Measurements from ENCODE around the gene NDFIP2. TPM values are rescaled to one million over a fixed set of nuclear protein-coding genes. Genes with fewer than 3 reads are reported as not detected.
"Not testable (repeated sequence)": the region's sequence is repeated elsewhere in the genome, so short reads cannot be mapped to it uniquely, and the experiment has no call there.

NDFIP2 gene
- total RNA-seq, 1 donor from 2014 or later = 46.8 TPM

DNA sequence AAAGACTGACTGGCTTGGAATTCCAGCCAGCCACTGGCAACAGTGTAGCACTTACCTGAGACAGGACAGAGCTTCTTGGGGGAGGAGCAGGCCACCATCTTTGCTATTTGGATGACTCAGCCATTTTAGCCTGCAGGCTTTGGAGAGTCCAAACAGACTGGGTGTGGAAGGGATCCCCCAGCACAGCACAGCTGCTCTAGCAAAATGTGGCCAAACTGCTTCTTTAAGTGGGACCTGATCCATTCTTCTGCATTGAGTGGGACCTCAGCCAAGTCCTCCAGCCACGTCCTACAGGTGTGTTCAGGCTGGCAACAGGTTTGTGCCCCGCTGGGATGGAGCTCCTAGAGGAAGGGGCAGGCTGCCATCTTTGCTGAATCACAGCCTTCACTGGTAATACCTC lies 80.0 kb downstream of the NDFIP2 start:
- no peaks in the 10 kb centered on the region for H3K36me3 ChIP-seq (ENCODE audit: control insufficient read depth, insufficient read depth, low read length)
- H3K27me3 ChIP-seq (ENCODE audit: control insufficient read depth, insufficient read depth, low read length) = no peaks in the 10 kb centered on the region
- TF ChIP-seq CTCF (IDR thresholded peaks at IDR 0.05; ENCODE audit: insufficient read depth, low read length, poor library complexity, severe bottlenecking) = no peak
- no peak for DNase-seq (ENCODE audit: low read depth)
- H3K4me3 ChIP-seq (ENCODE audit: low read depth, low read length) = no peak overlapping the region

- Histone ChIP-seq H3K36me3 (ENCODE audit: control insufficient read depth, insufficient read depth, low read length) (no peaks in the 10 kb centered on the region), H3K4me3 (ENCODE audit: low read depth, low read length) (no peak overlapping the region), H3K27me3 (ENCODE audit: control insufficient read depth, insufficient read depth, low read length) (no peaks in the 10 kb centered on the region)
These were observed 81.6 kb downstream of the NDFIP2 start for GRCh38 chr13:79562557-79562956.

DNA sequence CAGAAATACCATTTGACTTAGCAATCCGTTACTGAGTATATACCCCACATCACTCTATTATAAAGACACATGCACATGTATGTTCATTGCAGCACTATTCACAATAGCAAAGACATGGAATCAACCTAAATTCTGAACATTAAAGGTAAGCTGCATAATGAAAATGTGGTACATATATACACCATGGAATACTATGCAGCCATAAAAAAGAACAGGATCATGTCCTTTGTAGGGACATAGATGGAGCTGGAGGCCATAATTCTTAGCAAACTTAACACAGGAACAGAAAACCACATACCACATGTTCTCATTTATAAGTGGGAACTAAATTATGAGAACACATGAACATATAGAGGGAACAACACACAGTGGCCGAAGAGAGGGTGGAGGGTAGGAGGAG lies 85.2 kb downstream of the NDFIP2 start:
- no peak for DNase-seq (ENCODE audit: low read depth)
- no peak for TF ChIP-seq CTCF (IDR thresholded peaks at IDR 0.05; ENCODE audit: insufficient read depth, low read length, poor library complexity, severe bottlenecking)

More at GRCh38 chr13:79562557-79562956, 81.6 kb downstream of the NDFIP2 start:
- DNase-seq (ENCODE audit: low read depth) = no peak
- no peak for TF ChIP-seq CTCF (IDR thresholded peaks at IDR 0.05; ENCODE audit: insufficient read depth, low read length, poor library complexity, severe bottlenecking)

DNA sequence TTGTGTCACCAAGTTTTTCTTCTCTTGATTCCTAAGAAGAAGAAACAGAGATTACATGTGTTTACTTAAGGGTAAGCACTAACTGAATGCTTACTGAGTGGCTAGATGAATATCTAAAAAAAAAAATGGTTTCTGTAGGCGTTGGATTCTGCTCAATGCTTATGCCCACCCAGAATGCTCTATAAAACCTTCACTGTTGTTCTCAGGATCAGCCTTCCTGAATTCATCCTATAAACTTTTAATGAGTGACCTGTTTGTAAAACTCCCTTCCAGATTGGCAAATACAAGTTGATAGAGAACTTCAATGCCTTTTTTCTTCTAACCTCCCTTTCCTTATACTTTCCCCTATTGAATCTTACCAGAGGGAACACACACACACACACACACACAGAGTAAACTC lies 90.2 kb downstream of the NDFIP2 start:
- no peak for TF ChIP-seq CTCF (IDR thresholded peaks at IDR 0.05; ENCODE audit: insufficient read depth, low read length, poor library complexity, severe bottlenecking)
- Histone ChIP-seq H3K4me3 (ENCODE audit: low read depth, low read length) (no peak overlapping the region), H3K27me3 (ENCODE audit: control insufficient read depth, insufficient read depth, low read length) (no peaks in the 10 kb centered on the region), H3K36me3 (ENCODE audit: control insufficient read depth, insufficient read depth, low read length) (no peaks in the 10 kb centered on the region)
- no peak for DNase-seq (ENCODE audit: low read depth)

More for the DNA sequence above, 85.2 kb downstream of the NDFIP2 start:
- no peak overlapping the region for H3K4me3 ChIP-seq (ENCODE audit: low read depth, low read length)
- no peaks in the 10 kb centered on the region for H3K36me3 ChIP-seq (ENCODE audit: control insufficient read depth, insufficient read depth, low read length)
- H3K27me3 ChIP-seq (ENCODE audit: control insufficient read depth, insufficient read depth, low read length) = no peaks in the 10 kb centered on the region

GRCh38 chr13:79573892-79574291 lies 92.9 kb downstream of the NDFIP2 start:
- not testable (repeated sequence) for DNase-seq (ENCODE audit: low read depth); H3K27me3 ChIP-seq (ENCODE audit: control insufficient read depth, insufficient read depth, low read length); H3K4me3 ChIP-seq (ENCODE audit: low read depth, low read length); H3K36me3 ChIP-seq (ENCODE audit: control insufficient read depth, insufficient read depth, low read length)

GRCh38 chr13:79581870-79582315 lies 100.9 kb downstream of the NDFIP2 start:
- no peak overlapping the region for H3K4me3 ChIP-seq (ENCODE audit: low read depth, low read length)
- H3K27me3 ChIP-seq (ENCODE audit: control insufficient read depth, insufficient read depth, low read length) = no peaks in the 10 kb centered on the region
- H3K36me3 ChIP-seq (ENCODE audit: control insufficient read depth, insufficient read depth, low read length) = no peaks in the 10 kb centered on the region
- no peak for DNase-seq (ENCODE audit: low read depth)
- no peak for TF ChIP-seq CTCF (IDR thresholded peaks at IDR 0.05; ENCODE audit: insufficient read depth, low read length, poor library complexity, severe bottlenecking)

All from kidney epithelial cell (primary cell).